IMR-90 (cell line): Measurements from ENCODE around the gene LRSAM1. TPM values are rescaled to one million over a fixed set of nuclear protein-coding genes. Genes with fewer than 3 reads are reported as not detected.

Source experiments
- ATAC-seq: fragments of 200-7000 bp; cut with Tn5 transposase; 2 replicates; pipeline ENCODE4 v1.9.1; 2020; ENCODE audit warnings: low read depth, mild to moderate bottlenecking, moderate library complexity
- BruUV-seq: library from RNA; stranded (reverse); fragments of 400-500 nt; replicated peaks from 2 replicates; lab custom pipeline; 2021; lab: Mats Ljungman, UMichigan
- CTCF ChIA-PET: fragments of 300-600 bp; formaldehyde crosslinking; extraction: SDS; loops from one replicate; lab custom pipeline; 2021; ENCODE audit warnings: antibody characterized with exemption; lab: Yijun Ruan, JAX
- POLR2A ChIA-PET: fragments of 300-600 bp; sonication (Branson Sonifier 250); formaldehyde crosslinking; loops from one replicate; lab custom pipeline; 2022; ENCODE audit warnings: antibody characterized with exemption; ENCODE audit not compliant: unreplicated experiment; lab: Charles Lee
- DNase-seq: peaks from one replicate; pipeline ENCODE4 v3.0.0; 2013
- H2AFZ ChIP-seq: replicated peaks from 2 replicates; pipeline ENCODE3; 2013; ENCODE audit warnings: low read length, mild to moderate bottlenecking; ENCODE audit not compliant: poor library complexity
- H2AK5ac ChIP-seq: 2 replicates; pipeline ENCODE4 v1.6.1; 2013; ENCODE audit warnings: low read depth, low read length, inconsistent platforms
- H2AK9ac ChIP-seq: replicated peaks from 2 replicates; pipeline ENCODE3; 2013; ENCODE audit warnings: mild to moderate bottlenecking, low read depth, low read length, moderate library complexity; ENCODE audit not compliant: poor library complexity
- H2BK120ac ChIP-seq: 2 replicates; pipeline ENCODE4 v1.6.1; 2013; ENCODE audit warnings: low read depth, low read length, inconsistent platforms
- H2BK15ac ChIP-seq: 3 replicates; pipeline ENCODE4 v1.6.1; 2013; ENCODE audit warnings: low read depth, low read length, inconsistent platforms
- H2BK20ac ChIP-seq: 2 replicates; pipeline ENCODE4 v1.6.1; 2013; ENCODE audit warnings: low read depth, mild to moderate bottlenecking, inconsistent platforms, low read length, moderate library complexity
- H2BK5ac ChIP-seq: 2 replicates; pipeline ENCODE4 v1.6.1; 2013; ENCODE audit warnings: mild to moderate bottlenecking, low read depth, low read length, inconsistent platforms; ENCODE audit not compliant: poor library complexity, severe bottlenecking
- H3K14ac ChIP-seq: replicated peaks from 2 replicates; pipeline ENCODE4 v1.6.1; 2013; ENCODE audit warnings: low read depth, low read length, inconsistent platforms
- H3K18ac ChIP-seq: 2 replicates; pipeline ENCODE4 v1.6.1; 2013; ENCODE audit warnings: low read depth, low read length, control low read depth
- H3K23ac ChIP-seq: 2 replicates; pipeline ENCODE4 v1.6.1; 2013; ENCODE audit warnings: low read depth, low read length, inconsistent platforms
- H3K27ac ChIP-seq: 2 replicates; pipeline ENCODE4 v1.5.1; 2013; ENCODE audit warnings: mild to moderate bottlenecking, control low read depth, low read length; ENCODE audit not compliant: insufficient read depth
- H3K27me3 ChIP-seq: 2 replicates; pipeline ENCODE4 v1.6.1; 2013; ENCODE audit warnings: low read length; ENCODE audit not compliant: control insufficient read depth, insufficient read depth
- H3K36me3 ChIP-seq: 2 replicates; pipeline ENCODE4 v1.6.1; 2013; ENCODE audit warnings: low read length, mixed read lengths; ENCODE audit not compliant: control insufficient read depth, insufficient read depth
- H3K4ac ChIP-seq: 2 replicates; pipeline ENCODE4 v1.6.1; 2013; ENCODE audit warnings: low read depth, low read length, inconsistent platforms
- H3K4me1 ChIP-seq: 2 replicates; pipeline ENCODE4 v1.6.1; 2013; ENCODE audit warnings: low read length, mixed read lengths; ENCODE audit not compliant: control insufficient read depth, insufficient read depth
- H3K4me2 ChIP-seq: 2 replicates; pipeline ENCODE4 v1.6.1; 2013; ENCODE audit warnings: low read depth, mild to moderate bottlenecking, control low read depth, low read length, moderate library complexity
- H3K4me3 ChIP-seq: 2 replicates; pipeline ENCODE4 v1.5.1; 2013; ENCODE audit warnings: low read depth, mild to moderate bottlenecking, control low read depth, low read length, moderate library complexity; ENCODE audit not compliant: insufficient read depth
- H3K56ac ChIP-seq: 2 replicates; pipeline ENCODE4 v1.6.1; 2013; ENCODE audit warnings: low read length, inconsistent platforms; ENCODE audit not compliant: insufficient read depth; ENCODE audit errors: extremely low read depth
- H3K79me1 ChIP-seq, 2 experiments: 2 replicates each; pipeline ENCODE4 v1.6.1; 2013; ENCODE audit warnings: low read length in 2 of 2, inconsistent platforms in 1 of 2, low read depth in 1 of 2
- H3K9ac ChIP-seq: 2 replicates; pipeline ENCODE4 v1.6.1; 2013; ENCODE audit warnings: low read depth, low read length, control low read depth
- H3K9me1 ChIP-seq: 2 replicates; pipeline ENCODE4 v1.6.1; 2013; ENCODE audit warnings: low read length, inconsistent platforms; ENCODE audit not compliant: insufficient read depth
- H3K9me3 ChIP-seq: 2 replicates; pipeline ENCODE4 v1.6.1; 2013; ENCODE audit warnings: low read length; ENCODE audit not compliant: control insufficient read depth, insufficient read depth
- H4K20me1 ChIP-seq: 2 replicates; pipeline ENCODE4 v1.6.1; 2013; ENCODE audit warnings: low read length, inconsistent platforms; ENCODE audit not compliant: insufficient read depth
- H4K5ac ChIP-seq: 2 replicates; pipeline ENCODE4 v1.6.1; 2013; ENCODE audit warnings: mild to moderate bottlenecking, low read depth, low read length, control low read depth
- H4K8ac ChIP-seq, 2 experiments: 2 replicates each; pipeline ENCODE4 v1.6.1; 2013; ENCODE audit warnings: low read depth in 2 of 2, low read length in 2 of 2, control low read depth in 1 of 2, inconsistent platforms in 1 of 2
- H4K91ac ChIP-seq: 2 replicates; pipeline ENCODE4 v1.6.1; 2013; ENCODE audit warnings: low read depth, low read length, inconsistent platforms; ENCODE audit not compliant: insufficient read depth
- BHLHE40 ChIP-seq: fragments of 150-350 bp; IDR thresholded peaks from 2 replicates; pipeline ENCODE4 v1.6.1; 2016; ENCODE audit warnings: mild to moderate bottlenecking, low read depth, low read length
- CEBPB ChIP-seq: IDR thresholded peaks from 2 replicates; pipeline ENCODE4 v1.6.1; 2012; ENCODE audit warnings: low read depth, low read length, improper control_type of control experiment
- CHD1 ChIP-seq: IDR thresholded peaks from 2 replicates; pipeline ENCODE4 v1.6.1; 2012; ENCODE audit warnings: low read depth, low read length, improper control_type of control experiment
- FOS ChIP-seq: fragments of 150-350 bp; IDR thresholded peaks from 2 replicates; pipeline ENCODE4 v1.6.1; 2016; ENCODE audit warnings: low read depth, low read length
- MAZ ChIP-seq: IDR thresholded peaks from 2 replicates; pipeline ENCODE4 v1.6.1; 2012; ENCODE audit warnings: low read depth, mild to moderate bottlenecking, low read length, improper control_type of control experiment, moderate library complexity, borderline replicate concordance
- MXI1 ChIP-seq: IDR thresholded peaks from 2 replicates; pipeline ENCODE4 v1.6.1; 2012; ENCODE audit warnings: low read depth, mild to moderate bottlenecking, low read length, moderate library complexity, borderline replicate concordance
- POLR2A ChIP-seq: IDR thresholded peaks from 2 replicates; pipeline ENCODE4 v1.6.1; 2012; ENCODE audit warnings: mild to moderate bottlenecking, low read depth, low read length
- RCOR1 ChIP-seq: IDR thresholded peaks from 2 replicates; pipeline ENCODE4 v1.6.1; 2012; ENCODE audit warnings: mild to moderate bottlenecking, low read length, improper control_type of control experiment; ENCODE audit not compliant: insufficient replicate concordance
- RFX5 ChIP-seq: IDR thresholded peaks from 2 replicates; pipeline ENCODE4 v1.8.0; 2012; ENCODE audit warnings: low read depth, mild to moderate bottlenecking, low read length, moderate library complexity
- SMC3 ChIP-seq: fragments of 150-350 bp; IDR thresholded peaks from 2 replicates; pipeline ENCODE4 v1.6.1; 2016; ENCODE audit warnings: low read depth, mild to moderate bottlenecking, antibody characterized with exemption, low read length, moderate library complexity
- WGBS, 2 experiments: methylation state at CpG; one replicate each; pipeline versions ENCODE4 v1.1.5 to v1.1.7; 2013; ENCODE audit warnings: missing lambda C conversion rate in 2 of 2; ENCODE audit not compliant: insufficient read length in 1 of 2; ENCODE audit errors: extremely low coverage in 2 of 2; 5-methylcytosine and 5-hydroxymethylcytosine counted together
- dilution Hi-C: fragments of 300-500 bp; cut with HindIII; formaldehyde crosslinking; loops from one replicate; pipeline ENCODE4 v1.14.3; 2018; ENCODE audit warnings: low sequenced_read_pairs; ENCODE audit not compliant: unreplicated experiment
- in situ Hi-C: fragments of 300-500 bp; cut with MboI; formaldehyde crosslinking; loops from 3 replicates; pipeline ENCODE4 v1.14.3; 2019; ENCODE audit warnings: low sequenced_read_pairs, inconsistent platforms, mixed read lengths
- intact Hi-C: fragments of 100-400 bp; cut with micrococcal nuclease; formaldehyde crosslinking; loops from 2 replicates; pipeline ENCODE4 v1.10.0; 2022
- polyA plus RNA-seq, 3 experiments: library from polyadenylated mRNA; depleted of rRNA; stranded (reverse); fragments of >200 nt; gene quantifications; 2 replicates each; pipeline ENCODE4 v1.2.3, GENCODE V29; 2012; ENCODE audit warnings: low replicate concordance in 1 of 3
- total RNA-seq: library from RNA; depleted of rRNA; stranded (reverse); fragments of >200 nt; gene quantifications from 2 replicates; pipeline ENCODE4 v1.2.3, GENCODE V29; 2012
- TF ChIP-seq, protein P1 (sequence below): conservative IDR thresholded peaks from 2 replicates; pipeline ENCODE4 v1.5.1; 2012; ENCODE audit warnings: mild to moderate bottlenecking, low read depth, low read length, improper control_type of control experiment
- TF ChIP-seq, protein P2 (sequence below): fragments of 150-350 bp; IDR thresholded peaks from 2 replicates; pipeline ENCODE4 v1.6.1; 2016; ENCODE audit warnings: low read depth, mild to moderate bottlenecking, low read length, moderate library complexity, borderline replicate concordance
- TF ChIP-seq, protein P3 (sequence below): fragments of 150-350 bp; IDR thresholded peaks from 2 replicates; pipeline ENCODE4 v1.6.1; 2017; ENCODE audit warnings: mild to moderate bottlenecking, antibody characterized with exemption, low read length, low read depth

Gene LRSAM1
- total and polyA plus RNA-seq, 2 of the 4 experiments (the other 2 are of a cell fraction) = 3.0 to 9.3 TPM

DNA sequence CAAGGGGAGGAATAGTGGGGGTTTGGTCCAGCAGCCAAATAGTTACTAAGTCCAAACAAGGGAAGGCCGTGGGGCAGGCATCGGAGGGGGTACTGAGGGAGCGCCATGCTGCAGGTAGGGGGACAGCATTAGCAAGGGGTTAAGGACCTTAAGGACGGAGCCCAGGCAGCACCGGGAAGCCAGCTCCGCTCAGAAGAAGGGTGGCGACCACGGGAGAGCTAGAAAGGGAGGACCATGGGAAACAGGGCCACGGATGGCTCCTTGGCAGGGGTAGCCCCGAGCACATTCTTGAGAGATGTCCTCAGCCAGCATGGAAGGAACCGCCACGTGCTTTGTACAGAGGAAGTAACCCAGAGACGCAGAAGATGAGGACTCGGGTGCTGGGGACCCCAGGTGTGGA is 84.5 kb downstream of the LRSAM1 start:
- Histone ChIP-seq H3K36me3 (peaks cover 48% of the 10 kb centered on the region), H3K27ac (peak overlapping the region; percentile 89), H3K4me1 (peaks cover 65% of the 10 kb centered on the region), H3K4me3 (no peak overlapping the region), H3K4ac (peak overlapping the region; percentile 59), H2AK9ac (peak overlapping the region; percentile 8), H4K20me1 (peaks cover 79% of the 10 kb centered on the region), H2BK15ac (no peak overlapping the region), H3K56ac (no peak overlapping the region), H4K8ac (peak overlapping the region; percentile 51 to 69; a peak in 3 of 4 replicates), H3K18ac (no peak overlapping the region), H3K9me3 (no peaks in the 10 kb centered on the region), H2BK20ac (no peak overlapping the region), H4K91ac (0 out of 2 replicates have a peak overlapping the region, but pooled peaks have one; percentile 55), H2BK120ac (peak overlapping the region; percentile 49), H3K79me1 (peaks cover 18 to 90% of the 10 kb centered on the region in 2 experiments), H4K5ac (no peak overlapping the region), H3K14ac (peak overlapping the region; percentile 58), H3K9ac (no peak overlapping the region), H3K23ac (peak overlapping the region; percentile 72; the same call in 1 of the 2 replicates), H2AFZ (no peak overlapping the region), H2AK5ac (peak overlapping the region; percentile 76), H3K27me3 (no peaks in the 10 kb centered on the region), H2BK5ac (peak overlapping the region; percentile 84), H3K4me2 (no peak overlapping the region), H3K9me1 (peaks cover 34% of the 10 kb centered on the region)
- dilution Hi-C loops (no loop called here), in situ Hi-C loops (no loop called here), intact Hi-C loops (no loop called here)
- 78% methylated on average over 9 of the region's 14 CpGs; no CpG with 5 or more reads in 1 of the 2 experiments for WGBS, 2 experiments
- peak; percentile 55 for DNase-seq
- TF ChIP-seq MXI1 = no peak
- no peak for TF ChIP-seq RFX5
- TF ChIP-seq, protein P1, sequence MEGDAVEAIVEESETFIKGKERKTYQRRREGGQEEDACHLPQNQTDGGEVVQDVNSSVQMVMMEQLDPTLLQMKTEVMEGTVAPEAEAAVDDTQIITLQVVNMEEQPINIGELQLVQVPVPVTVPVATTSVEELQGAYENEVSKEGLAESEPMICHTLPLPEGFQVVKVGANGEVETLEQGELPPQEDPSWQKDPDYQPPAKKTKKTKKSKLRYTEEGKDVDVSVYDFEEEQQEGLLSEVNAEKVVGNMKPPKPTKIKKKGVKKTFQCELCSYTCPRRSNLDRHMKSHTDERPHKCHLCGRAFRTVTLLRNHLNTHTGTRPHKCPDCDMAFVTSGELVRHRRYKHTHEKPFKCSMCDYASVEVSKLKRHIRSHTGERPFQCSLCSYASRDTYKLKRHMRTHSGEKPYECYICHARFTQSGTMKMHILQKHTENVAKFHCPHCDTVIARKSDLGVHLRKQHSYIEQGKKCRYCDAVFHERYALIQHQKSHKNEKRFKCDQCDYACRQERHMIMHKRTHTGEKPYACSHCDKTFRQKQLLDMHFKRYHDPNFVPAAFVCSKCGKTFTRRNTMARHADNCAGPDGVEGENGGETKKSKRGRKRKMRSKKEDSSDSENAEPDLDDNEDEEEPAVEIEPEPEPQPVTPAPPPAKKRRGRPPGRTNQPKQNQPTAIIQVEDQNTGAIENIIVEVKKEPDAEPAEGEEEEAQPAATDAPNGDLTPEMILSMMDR = no peak
- TF ChIP-seq SMC3 = no peak
- TF ChIP-seq POLR2A = no peak
- TF ChIP-seq, protein P2, sequence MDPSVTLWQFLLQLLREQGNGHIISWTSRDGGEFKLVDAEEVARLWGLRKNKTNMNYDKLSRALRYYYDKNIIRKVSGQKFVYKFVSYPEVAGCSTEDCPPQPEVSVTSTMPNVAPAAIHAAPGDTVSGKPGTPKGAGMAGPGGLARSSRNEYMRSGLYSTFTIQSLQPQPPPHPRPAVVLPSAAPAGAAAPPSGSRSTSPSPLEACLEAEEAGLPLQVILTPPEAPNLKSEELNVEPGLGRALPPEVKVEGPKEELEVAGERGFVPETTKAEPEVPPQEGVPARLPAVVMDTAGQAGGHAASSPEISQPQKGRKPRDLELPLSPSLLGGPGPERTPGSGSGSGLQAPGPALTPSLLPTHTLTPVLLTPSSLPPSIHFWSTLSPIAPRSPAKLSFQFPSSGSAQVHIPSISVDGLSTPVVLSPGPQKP = no peak
- no peak for TF ChIP-seq CEBPB
- TF ChIP-seq MAZ = no peak
- TF ChIP-seq, protein P3, sequence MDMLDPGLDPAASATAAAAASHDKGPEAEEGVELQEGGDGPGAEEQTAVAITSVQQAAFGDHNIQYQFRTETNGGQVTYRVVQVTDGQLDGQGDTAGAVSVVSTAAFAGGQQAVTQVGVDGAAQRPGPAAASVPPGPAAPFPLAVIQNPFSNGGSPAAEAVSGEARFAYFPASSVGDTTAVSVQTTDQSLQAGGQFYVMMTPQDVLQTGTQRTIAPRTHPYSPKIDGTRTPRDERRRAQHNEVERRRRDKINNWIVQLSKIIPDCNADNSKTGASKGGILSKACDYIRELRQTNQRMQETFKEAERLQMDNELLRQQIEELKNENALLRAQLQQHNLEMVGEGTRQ = no peak
- TF ChIP-seq FOS = no peak
- no peak for TF ChIP-seq RCOR1
- no peak for TF ChIP-seq BHLHE40
- TF ChIP-seq CHD1 = no peak
- POLR2A ChIA-PET = no interaction called here
- BruUV-seq = no TSS peak
- no peak for ATAC-seq
- CTCF ChIA-PET = no interaction called here
